Left cardiac atrium (tissue), 4 donors: ENCODE results near the gene ITPRID2. TPM values are rescaled to one million over a fixed set of nuclear protein-coding genes. Genes with fewer than 3 reads are reported as not detected.

Experiments
- ATAC-seq, 2 donors: fragments of 200-7000 bp; cut with Tn5 transposase; one replicate each; pipeline ENCODE4 v1.9.1; 2020; ENCODE audit warnings: mild to moderate bottlenecking in 2 of 2, moderate library complexity in 2 of 2
- DNase-seq: peaks from one replicate; pipeline ENCODE4 v3.0.0-alpha.2; 2020
- intact Hi-C, 2 donors: fragments of 100-400 bp; cut with DNase I; formaldehyde crosslinking; loops; one replicate each; pipeline versions ENCODE4 v1.14.1 to v1.15.1; 2022 to 2023
- long read RNA-seq: library from polyadenylated mRNA; unstranded; transcript quantifications from one replicate; pipeline ENCODE4 v2.0.0, GENCODE V29; 2021
- total RNA-seq, 2 donors: library from RNA; stranded (reverse); fragmentation: NEBNext Ultra II Directional; extraction: Animal tissue kit (Norgen Biotek cat#: 25700); gene quantifications; one replicate each; pipeline ENCODE4 v1.2.1, GENCODE V29; 2021
- donor health status: DM: no; HTN: yes; CAD: no.
- donor health status: DM: no; HTN: yes; CAD: no; lungs with severe emphysema.
- donor health status: DM: yes; HTN: yes; CAD: no.
- donor health status: Dilated cardiomyopathy.

The ITPRID2 gene
- total RNA-seq: 10 to 100 TPM; 61.5 to 88.7 TPM
- long read RNA-seq, full-length matches to known transcripts: 11 of 37 reads
- long read RNA-seq, partial matches to known transcripts: 15 of 37 reads
- long read RNA-seq, other reads (novel, unspliced or antisense): 11 of 37 reads

- DNase-seq: peak; percentile 91
- intact Hi-C loops: loop anchor here in 1 of 2 donors (10.0 kb wide), 1 partner anchor 183 kb away; no protein-coding TSS in a partner anchor
- peak; percentile 98 for ATAC-seq
Measured at GRCh38 chr2:181891258-181891965, at the start of gene ITPRID2. Gene ITPRID2, plus strand, starts transcription at chr2:181891730. Its CDS starts 337 bp downstream, at chr2:181892067.

DNA sequence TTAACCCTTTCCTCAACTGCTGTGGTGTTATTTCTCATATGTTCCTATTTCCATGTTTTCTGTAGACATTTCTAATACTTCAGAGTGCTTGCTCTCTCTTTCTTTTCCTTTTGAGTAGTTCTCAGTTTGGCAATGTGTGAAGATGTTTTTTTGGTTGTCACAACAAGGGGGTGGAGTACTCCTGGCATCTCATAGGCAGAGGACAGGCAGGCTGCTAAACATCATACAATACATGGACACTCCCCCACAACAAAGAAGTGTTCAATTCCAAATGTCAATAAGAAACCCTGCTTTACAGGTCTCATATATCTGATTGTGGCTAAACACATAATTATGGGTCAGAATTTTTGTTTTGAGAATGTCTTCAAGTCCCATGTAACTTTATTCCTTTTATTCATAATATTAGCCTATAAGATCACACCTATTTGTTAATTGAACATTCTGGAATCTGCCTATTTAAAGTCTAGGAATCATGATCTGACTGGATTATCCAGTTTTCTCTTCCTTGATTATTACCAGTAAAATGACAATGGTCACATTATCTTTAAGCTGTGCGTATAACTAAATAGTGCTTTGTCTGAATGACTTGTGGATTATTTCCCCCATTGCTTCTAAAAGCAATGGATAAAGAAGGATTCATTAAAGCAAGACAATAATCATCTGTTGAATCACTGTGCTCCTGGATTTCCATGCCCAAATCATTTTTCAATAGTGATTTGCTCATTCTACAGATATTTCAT is 46.8 kb upstream of the ITPRID2 start:
- DNase-seq: no peak
- no peak for ATAC-seq
- intact Hi-C loops: no loop called here

DNA sequence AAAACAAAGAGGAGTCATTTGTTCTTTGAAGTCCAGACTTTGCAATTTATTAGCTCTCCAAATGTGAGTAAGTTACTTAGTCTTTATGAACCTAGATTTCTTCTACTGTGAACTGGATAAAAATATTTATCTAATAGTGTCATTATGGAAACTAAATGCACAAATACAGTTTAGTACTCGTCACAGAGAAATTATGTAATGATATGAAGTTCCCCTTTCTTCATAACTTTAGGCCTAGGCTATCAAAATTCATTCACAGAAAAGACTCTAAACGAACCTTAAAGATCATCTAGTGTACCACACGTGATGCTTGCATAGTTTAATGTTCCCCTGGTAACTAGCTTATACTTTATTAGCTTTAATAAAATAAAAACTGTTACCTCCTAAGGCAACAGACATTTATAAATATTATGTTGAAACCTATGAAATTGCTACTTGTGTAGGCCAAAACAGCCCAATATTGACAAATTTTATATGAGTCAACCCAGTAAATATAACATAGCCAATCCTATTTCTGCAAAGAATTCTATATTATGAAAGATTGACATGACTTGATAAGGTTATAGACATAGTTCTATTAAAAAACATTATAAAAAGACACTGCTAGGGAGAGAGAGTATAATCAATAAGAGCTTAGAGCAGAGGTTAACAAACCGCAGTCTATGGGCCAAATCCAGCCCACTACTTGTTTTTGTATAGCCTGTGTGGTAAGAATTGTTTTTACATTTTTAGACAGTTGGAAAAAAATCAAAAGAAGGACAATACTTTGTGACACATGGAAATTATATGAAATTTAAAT is 44.9 kb upstream of the ITPRID2 start:
- DNase-seq (no peak), ATAC-seq (no peak)
- intact Hi-C loops: no loop called here

- ATAC-seq: no peak
- intact Hi-C loops: no loop called here
- no peak for DNase-seq
Measured at GRCh38 chr2:181847198-181847556, 44.4 kb upstream of the ITPRID2 start.

DNA sequence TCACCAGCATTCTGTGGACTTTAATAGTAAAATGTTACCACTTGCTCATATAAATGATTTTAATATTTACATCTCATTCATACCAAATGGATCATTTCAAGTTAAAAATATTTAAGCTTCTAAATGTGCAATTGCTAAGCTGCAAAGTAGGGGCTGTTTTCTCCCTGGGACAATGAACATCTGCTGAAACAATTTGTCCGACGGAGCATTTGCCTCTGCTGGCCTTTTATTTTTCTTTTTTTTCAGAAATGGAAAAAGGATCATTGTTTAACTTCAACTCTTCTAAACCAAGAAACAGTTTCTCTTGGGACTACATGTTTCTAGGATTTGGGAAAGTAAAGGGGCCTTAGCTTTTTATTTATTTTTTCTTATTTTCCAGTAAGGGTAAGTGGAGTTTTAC is 43.8 kb upstream of the ITPRID2 start:
- DNase-seq (no peak), ATAC-seq (no peak)
- intact Hi-C loops: no loop called here

DNA sequence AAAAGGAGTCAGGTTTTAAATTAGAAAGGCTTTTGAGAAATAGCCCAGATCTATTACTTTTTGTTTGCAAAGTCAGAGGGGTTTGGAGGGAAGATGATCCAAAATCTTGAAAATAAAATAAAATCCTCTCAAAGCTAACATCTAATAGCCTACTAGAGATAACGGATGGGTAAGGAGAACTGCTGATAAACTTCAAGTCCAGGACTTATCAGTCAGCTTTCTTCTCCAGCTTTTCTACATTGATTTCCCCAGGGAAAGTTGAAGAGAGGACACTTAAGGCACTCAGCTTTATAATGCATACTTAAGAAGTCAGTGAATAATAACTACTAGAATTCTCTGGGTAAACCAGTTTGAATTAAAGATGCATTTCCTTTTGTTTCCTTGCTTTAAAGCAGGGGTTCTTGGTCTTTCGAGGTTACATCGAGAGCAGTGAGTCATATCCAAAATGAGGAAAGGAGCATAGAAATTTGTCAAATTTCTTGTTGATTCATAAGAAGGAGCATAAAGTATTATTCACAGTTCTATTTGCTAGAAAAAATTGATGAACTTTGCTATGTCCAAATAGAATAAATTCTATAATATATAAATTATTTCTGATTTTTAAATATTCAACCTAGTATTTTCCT is 43.2 kb upstream of the ITPRID2 start:
- ATAC-seq (no peak), DNase-seq (no peak)
- intact Hi-C loops: no loop called here

DNA sequence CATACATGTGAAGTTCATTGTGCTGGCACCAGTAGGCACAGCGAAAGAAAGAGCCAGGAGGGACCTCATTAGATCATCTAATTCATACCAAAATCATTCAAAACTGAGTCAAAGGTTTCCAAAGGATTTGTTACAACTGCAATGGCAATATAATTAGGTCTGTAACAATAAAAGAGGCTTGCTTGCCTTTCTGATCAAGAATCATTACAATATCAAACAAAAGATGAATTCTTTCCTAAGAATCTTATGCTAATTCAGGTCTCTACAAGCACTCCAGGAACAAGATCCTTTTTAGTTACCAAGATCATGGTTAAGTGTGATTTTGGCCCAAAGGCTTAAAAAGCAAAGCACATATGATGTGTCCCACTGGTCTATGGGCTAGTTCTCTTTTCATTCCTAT is 41.9 kb upstream of the ITPRID2 start:
- ATAC-seq: no peak
- intact Hi-C loops: no loop called here
- no peak for DNase-seq

DNA sequence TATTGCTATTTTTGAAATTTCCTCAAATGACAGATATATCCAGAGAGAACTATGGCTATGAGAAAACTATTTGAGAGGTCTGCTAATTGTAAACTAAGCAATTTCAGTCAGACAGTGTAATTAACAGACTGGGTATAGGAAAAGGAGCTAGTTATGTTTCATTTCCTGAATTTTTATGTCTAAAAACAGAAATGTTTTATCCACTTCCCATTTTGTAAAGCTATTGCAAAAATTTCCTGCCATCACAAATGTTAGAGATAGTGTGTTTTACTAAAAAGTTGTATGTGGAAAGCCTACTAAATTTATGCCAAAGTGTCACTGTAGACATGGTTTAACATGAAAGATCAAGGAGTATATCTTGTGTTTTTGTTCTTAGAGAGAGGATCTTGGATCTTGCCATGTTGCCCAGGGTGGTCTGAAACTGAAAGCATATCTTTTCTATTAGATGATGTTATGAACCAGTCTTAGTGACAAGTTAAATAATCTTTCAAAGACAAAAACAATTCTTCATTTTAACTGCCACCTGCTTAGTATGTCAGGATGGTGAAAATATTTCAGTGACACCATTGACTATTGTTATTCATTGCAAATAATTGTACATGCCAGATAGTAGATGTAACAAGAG is 40.5 kb upstream of the ITPRID2 start:
- intact Hi-C loops: no loop called here
- DNase-seq (no peak), ATAC-seq (no peak)

- intact Hi-C loops: no loop called here
- ATAC-seq (no peak), DNase-seq (no peak)
Measured at GRCh38 chr2:181851726-181852125, 39.8 kb upstream of the ITPRID2 start.

- intact Hi-C loops: no loop called here
- ATAC-seq (peak in 1 of 2 donors; percentile 30), DNase-seq (no peak)
Measured at GRCh38 chr2:181853696-181854095, 37.8 kb upstream of the ITPRID2 start.

DNA sequence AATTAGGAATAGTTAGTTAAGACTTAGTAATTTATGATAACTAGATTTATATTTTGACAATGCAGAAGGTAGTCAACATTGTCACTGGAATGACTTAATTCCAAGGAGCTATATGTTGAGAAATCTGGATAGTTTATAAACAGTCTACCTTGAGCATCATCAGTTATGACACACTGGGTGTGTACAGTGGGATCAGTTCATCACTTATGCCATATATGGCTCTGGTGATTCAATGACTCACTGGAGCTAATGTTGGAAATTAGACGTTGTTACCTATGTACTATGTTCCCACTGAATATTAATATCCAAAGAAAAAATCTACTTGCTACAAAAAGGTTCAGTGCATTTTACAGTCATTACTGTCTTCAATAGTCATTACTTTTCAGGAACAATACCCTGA is 34.0 kb upstream of the ITPRID2 start:
- intact Hi-C loops: no loop called here
- no peak for ATAC-seq
- no peak for DNase-seq

- ATAC-seq: no peak
- DNase-seq: no peak
- intact Hi-C loops: no loop called here
Measured at GRCh38 chr2:181858600-181858999, 32.9 kb upstream of the ITPRID2 start.

DNA sequence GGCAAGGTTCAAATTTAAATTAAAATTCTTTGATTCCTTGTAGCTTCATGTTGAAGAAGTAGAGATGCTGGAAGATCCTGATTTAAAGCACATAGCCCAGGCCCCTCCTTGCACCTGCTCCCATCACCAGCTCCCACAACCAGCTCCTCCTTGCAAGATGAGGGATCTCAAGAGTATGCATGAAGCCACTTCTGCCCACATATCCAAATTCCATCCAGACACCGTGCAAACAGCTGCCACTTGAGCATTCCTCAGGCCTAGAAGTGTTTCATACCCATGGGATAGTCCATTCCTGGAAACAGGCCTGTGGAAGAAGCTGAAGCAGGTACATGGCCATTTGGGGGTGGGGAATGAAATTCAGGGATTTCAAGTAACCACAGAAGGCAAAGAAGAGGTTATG is 32.4 kb upstream of the ITPRID2 start:
- intact Hi-C loops: no loop called here
- no peak for ATAC-seq

DNA sequence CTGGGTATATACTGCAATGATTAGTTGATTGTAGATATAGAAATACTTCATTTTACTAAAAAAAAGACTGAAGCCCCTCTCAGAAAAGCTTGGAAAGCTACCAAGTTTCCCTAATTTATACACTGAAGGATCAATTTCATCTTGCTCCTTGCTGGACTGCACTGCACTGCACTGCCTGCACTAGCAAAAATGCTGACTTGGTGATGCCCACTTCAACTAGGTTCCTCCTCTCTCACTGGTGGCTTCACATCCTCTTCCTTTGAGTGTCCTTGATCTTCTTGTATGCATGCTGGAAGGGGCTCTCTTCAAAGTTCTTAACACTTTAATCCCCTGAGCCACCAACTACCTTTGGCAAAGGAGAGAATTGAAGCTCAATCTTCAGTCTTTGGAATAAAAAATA is 31.7 kb upstream of the ITPRID2 start:
- DNase-seq: no peak
- intact Hi-C loops: no loop called here
- no peak for ATAC-seq

More for the DNA sequence above, 32.4 kb upstream of the ITPRID2 start:
- no peak for DNase-seq

DNA sequence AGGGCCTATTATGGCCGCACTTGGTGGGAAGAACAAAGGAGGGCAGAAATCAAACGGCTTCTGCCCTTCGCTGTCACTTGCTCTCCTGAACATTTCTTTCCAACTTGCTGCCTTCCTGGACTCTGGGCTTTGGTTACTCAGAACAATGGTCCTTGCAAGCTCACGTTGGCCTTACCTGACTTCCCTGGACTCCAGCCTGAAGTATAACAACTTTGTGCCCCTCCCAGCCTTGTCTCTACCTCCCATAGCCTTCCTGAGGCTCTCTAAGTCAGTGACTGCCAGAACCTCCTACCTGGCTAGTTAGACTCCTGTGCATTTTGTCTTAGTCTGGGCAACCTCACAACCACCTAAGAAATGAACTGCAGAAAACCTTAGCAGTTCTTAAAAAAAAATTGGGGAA is 30.2 kb upstream of the ITPRID2 start:
- DNase-seq: no peak
- intact Hi-C loops: no loop called here
- ATAC-seq: no peak

DNA sequence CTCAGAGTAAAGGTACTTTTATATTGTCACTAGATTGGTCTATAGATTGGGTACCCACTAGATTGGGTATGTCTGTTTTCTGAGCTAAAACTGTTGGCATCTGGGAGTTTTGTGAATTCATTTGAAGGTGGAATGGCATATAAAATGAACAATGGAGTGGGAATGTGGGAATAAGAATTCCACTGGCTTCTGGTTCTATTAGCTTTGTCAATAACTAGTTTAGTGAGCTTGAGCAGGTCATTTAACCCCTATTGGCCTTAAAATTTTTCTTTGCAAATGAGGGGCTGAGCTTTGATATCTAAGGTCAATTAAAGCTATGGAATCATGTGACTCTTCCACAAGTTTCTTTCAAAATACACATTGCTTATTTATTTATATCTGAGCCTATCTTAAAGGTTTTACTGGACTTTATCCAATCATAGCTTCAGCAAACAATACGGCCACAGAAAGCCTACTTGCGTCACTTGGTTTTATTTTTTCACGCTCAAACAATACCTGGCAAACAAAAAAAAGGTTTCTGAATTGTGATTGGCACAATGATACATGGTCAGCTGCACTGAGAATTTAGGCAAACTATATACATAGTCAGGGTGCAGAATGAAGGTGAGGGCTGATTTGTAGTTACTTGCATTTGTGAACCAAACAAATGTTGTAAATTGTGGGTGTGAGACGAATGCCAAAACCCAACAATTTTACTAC is 28.8 kb upstream of the ITPRID2 start:
- intact Hi-C loops: no loop called here
- ATAC-seq: no peak
- DNase-seq: no peak

DNA sequence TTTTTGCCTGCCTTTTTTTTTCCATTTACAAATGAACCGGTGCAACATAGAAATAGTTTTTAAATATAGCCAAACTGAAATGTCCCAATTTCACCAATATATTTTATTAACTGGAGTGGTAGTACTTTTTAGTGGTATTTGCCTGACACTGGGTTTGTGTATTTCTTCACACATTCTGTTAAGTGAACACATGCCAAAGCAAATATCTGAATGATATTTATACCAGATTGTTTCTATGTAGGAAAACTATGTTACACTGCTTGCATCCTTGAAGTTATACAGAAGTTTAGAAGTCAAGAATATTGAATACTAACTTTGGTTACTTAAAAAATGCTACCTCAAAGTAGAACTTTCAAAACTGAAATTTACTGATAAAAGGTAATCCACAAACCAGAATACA is 19.4 kb upstream of the ITPRID2 start:
- intact Hi-C loops: no loop called here
- DNase-seq (no peak), ATAC-seq (no peak)

GRCh38 chr2:181876614-181877063 is 14.9 kb upstream of the ITPRID2 start:
- ATAC-seq: peak in 1 of 2 donors; percentile 59
- DNase-seq: peak; percentile 18
- intact Hi-C loops: no loop called here
